SIG-M5 (cell line): ENCODE results near the gene UBXN7.
"Not testable (repeated sequence)": the region's sequence is repeated elsewhere in the genome, so short reads cannot be mapped to it uniquely, and the experiment has no call there.

Source experiments
- DNase-seq: peaks from one replicate; lab custom pipeline; 2025; lab: John Stamatoyannopoulos, UW

The UBXN7 gene

GRCh38 chr3:196414469-196414868 lies 17.8 kb downstream of the UBXN7 start:
- DNase-seq, result no peak

- no peak for DNase-seq
These were observed 19.5 kb downstream of the UBXN7 start for GRCh38 chr3:196412704-196413103.

GRCh38 chr3:196409409-196409808 lies 22.8 kb downstream of the UBXN7 start:
- DNase-seq, result no peak

- DNase-seq, result no peak
These were observed 23.5 kb downstream of the UBXN7 start for GRCh38 chr3:196408565-196409300.

GRCh38 chr3:196406811-196407470 lies 25.3 kb downstream of the UBXN7 start:
- no peak for DNase-seq

GRCh38 chr3:196400331-196400730 lies 31.9 kb downstream of the UBXN7 start:
- DNase-seq, result no peak

GRCh38 chr3:196399485-196399945 lies 32.7 kb downstream of the UBXN7 start:
- no peak for DNase-seq

GRCh38 chr3:196398782-196399181 lies 33.4 kb downstream of the UBXN7 start:
- no peak for DNase-seq

- DNase-seq, result no peak
These were observed 34.3 kb downstream of the UBXN7 start for GRCh38 chr3:196397941-196398340.

- no peak for DNase-seq
These were observed 42.1 kb downstream of the UBXN7 start for GRCh38 chr3:196390116-196390515.

GRCh38 chr3:196388956-196389355 lies 43.3 kb downstream of the UBXN7 start:
- no peak for DNase-seq

GRCh38 chr3:196387941-196388340 lies 44.3 kb downstream of the UBXN7 start:
- not testable (repeated sequence) for DNase-seq

- DNase-seq, result not testable (repeated sequence)
These were observed 45.4 kb downstream of the UBXN7 start for GRCh38 chr3:196386797-196387196.

GRCh38 chr3:196386034-196386433 lies 46.2 kb downstream of the UBXN7 start:
- DNase-seq, result not testable (repeated sequence)

GRCh38 chr3:196385446-196385845 lies 46.8 kb downstream of the UBXN7 start:
- not testable (repeated sequence) for DNase-seq

GRCh38 chr3:196378146-196378841 lies 53.9 kb downstream of the UBXN7 start:
- no peak for DNase-seq

- no peak for DNase-seq
These were observed 54.9 kb downstream of the UBXN7 start for GRCh38 chr3:196377321-196377720.

GRCh38 chr3:196365736-196366135 lies 66.5 kb downstream of the UBXN7 start:
- DNase-seq, result no peak

GRCh38 chr3:196360586-196360985 lies 71.6 kb downstream of the UBXN7 start:
- DNase-seq, result no peak

GRCh38 chr3:196358540-196358939 lies 73.7 kb downstream of the UBXN7 start:
- not testable (repeated sequence) for DNase-seq

- no peak for DNase-seq
These were observed 74.3 kb downstream of the UBXN7 start for GRCh38 chr3:196357905-196358304.

- DNase-seq, result no peak
These were observed 75.7 kb downstream of the UBXN7 start for GRCh38 chr3:196356556-196356955.

GRCh38 chr3:196355668-196356067 lies 76.6 kb downstream of the UBXN7 start:
- no peak for DNase-seq
